ENCODE data around the gene ABCG1. TPM values are rescaled to one million over a fixed set of nuclear protein-coding genes. Genes with fewer than 3 reads are reported as not detected.

Gene ABCG1
- total RNA-seq, 1 donor from 2014 or later, result 20.9 TPM

DNA sequence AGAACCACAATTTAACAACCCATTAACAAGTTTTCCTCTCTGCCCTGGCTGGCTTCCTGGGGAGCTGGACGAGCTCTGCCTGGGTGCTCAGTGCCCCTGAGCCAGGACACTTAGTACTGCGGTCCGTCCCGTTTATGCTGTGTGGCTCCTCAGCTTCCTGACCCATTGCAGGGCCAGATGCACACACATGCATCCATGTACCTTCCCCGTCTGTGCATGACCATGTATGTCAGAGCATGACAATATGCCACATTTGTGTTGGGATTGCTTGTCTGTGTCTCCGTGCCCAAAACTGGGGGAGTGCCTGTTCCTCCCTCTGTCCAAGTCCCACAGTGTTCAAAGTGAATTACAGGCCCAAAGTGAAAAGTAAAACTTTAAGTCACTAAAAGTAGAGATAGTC is 106.0 kb downstream of the ABCG1 start:
- DNase-seq, result no peak

GRCh38 chr21:42330380-42331371 is 111.7 kb downstream of the ABCG1 start:
- no peak for DNase-seq

DNA sequence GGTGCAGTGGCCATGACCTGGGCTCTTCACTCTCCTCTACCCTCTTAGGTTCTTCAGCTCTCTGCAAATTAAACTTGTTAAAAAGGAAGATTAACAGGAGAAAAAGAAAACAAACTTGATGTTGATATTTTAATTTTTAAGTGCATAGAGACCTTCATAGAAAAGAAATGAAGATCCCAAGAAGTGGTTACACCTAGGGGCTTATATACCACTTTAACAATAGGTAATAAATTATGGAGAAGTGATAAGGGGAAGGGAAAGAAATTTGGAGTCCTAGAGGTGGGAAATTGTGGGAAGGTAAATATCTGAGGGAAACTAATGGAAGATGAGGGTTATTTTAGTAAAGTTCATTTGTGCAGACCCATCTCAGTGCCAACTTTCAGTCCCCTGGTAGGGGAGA is 112.7 kb downstream of the ABCG1 start:
- DNase-seq, result no peak

- DNase-seq, result no peak
Measured at GRCh38 chr21:42332557-42333317, 113.8 kb downstream of the ABCG1 start.

DNA sequence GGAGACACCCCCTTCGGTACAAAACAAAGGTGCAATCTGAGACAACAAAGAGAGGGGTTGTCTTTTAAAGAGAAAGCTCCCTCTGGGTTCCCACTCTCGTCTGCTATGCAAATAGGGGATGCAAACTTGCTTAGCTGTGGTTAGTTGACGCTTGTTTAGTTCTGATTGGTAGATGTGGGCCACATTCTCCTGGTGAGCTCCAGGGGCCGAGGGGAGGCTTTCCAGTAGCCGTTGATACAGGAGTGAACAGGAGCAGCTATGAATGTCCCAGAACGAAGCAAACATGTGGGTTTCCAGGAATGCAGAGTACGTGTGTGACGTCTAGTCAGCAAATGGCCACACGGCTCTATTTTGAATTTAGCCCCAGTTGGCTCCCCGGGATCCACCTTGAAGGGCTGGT is 117.1 kb downstream of the ABCG1 start:
- peak; percentile 28 for DNase-seq

DNA sequence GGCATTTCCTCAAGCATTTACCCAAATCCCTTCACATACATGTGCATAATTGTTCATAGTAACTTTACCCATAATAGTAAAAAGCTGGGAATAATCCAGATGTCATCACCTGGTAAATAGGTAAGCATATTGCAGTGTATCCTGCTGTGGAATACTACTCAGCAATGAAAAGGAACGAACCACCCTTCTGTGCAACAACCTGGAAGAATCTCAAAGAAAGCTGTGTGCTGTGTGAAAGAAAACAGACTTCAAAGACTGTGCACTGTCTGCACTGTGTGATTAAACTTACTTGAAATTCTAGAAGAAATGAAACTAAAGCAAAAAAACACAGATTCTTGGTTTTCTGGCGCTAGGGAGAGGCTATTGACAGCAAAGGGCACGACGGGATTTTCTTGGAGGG is 118.3 kb downstream of the ABCG1 start:
- no peak for DNase-seq

GRCh38 chr21:42337830-42338728 is 119.1 kb downstream of the ABCG1 start:
- DNase-seq, result peak; percentile 73

GRCh38 chr21:42338729-42339715 is 120.1 kb downstream of the ABCG1 start:
- DNase-seq, result no peak

- DNase-seq, result peak; percentile 47
Measured at GRCh38 chr21:42340187-42341050, 121.5 kb downstream of the ABCG1 start.

DNA sequence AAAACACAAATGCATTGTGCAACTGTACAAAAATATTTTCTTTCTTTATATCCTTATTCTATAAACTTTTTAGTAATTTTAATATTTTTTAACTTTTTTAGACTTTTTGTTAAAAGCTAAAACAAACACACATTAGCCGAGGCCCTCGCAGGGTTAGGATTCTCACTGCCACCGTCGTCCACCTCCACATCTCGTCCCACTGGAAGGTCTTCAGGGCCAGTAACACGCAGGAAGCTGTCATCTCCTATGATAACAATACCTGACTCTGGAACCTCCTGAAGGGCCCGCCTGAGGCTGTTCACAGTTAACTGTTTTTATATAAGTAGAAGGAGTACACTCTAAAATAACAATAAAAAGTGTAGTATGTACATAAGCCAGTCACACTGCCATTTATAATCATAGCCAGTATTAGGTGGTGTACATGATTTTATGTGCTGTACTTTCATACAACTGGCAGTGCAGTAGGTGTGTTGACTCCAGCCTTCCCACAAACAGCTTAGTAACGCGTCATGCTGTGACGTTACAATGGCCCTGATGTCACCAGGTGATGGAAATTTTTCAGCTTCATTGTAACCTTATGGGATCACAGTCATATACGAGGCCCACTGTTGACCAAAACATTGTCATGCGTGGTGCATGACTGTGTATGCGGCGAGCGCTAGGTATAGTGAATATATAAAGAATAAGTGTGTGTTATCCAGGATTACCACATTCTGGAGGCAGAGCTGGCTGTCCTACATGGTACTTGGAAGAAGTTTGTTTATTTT is 123.0 kb downstream of the ABCG1 start:
- no peak for DNase-seq

GRCh38 chr21:42343101-42343500 is 124.2 kb downstream of the ABCG1 start:
- DNase-seq, result no peak

DNA sequence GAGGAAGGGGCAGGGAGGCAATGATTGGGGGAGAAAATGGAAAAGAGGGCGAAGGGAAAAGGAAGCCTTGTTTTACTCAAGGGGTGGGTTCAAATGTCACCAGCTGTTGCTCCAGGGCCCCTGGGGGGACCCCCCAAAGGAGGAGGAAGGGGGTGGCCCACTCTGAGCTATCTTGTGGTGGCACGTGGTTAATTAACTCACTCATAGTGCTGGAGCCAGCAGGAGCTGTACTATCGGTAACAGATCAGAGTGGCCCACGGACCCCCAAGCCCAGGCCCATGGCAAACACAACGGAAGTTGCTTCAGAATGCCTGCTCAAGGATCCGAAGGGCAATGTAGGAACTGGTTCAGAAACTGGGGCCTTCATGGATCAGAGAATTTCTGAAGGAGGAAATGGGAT is 124.6 kb downstream of the ABCG1 start:
- no peak for DNase-seq

- no peak for DNase-seq
Measured at GRCh38 chr21:42343963-42344510, 125.1 kb downstream of the ABCG1 start.

DNA sequence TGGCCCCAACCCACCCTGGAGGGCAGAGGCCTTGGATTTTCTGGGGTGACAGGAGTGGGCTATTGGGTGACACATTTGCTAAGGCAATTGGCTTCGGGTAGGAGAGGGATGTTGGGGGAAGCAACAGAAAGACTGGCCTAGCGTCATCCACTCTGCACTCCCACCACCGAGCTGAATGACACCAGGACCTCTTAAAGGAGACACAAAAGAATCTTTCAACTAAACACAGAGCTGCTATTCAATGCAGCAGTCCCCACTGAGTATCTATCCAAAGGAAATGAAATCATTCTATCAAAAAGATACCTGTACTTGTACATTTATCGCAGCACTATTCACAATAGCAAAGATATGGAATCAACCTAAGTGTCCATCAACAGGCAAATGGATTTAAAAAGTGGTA is 125.7 kb downstream of the ABCG1 start:
- no peak for DNase-seq

- no peak for DNase-seq
Measured at GRCh38 chr21:42346441-42346840, 127.5 kb downstream of the ABCG1 start.

All from tongue (tissue), 2 donors.